Subcutaneous abdominal adipose tissue (tissue), 5 donors: Measurements from ENCODE around the gene CHAT.

Experiments used
- H3K27ac ChIP-seq: one replicate; pipeline ENCODE4 v1.7.0; 2013; ENCODE audit warnings: low read depth, mild to moderate bottlenecking, inconsistent platforms, low read length, moderate library complexity
- H3K27me3 ChIP-seq, 5 donors: one replicate each; pipeline ENCODE4 v1.7.0; 2013; ENCODE audit warnings: low read length in 5 of 5, inconsistent platforms in 1 of 5; ENCODE audit not compliant: control insufficient read depth in 5 of 5, insufficient read depth in 4 of 5
- H3K36me3 ChIP-seq, 5 donors: one replicate each; pipeline ENCODE4 v1.7.0; 2013; ENCODE audit warnings: low read length in 5 of 5; ENCODE audit not compliant: control insufficient read depth in 5 of 5, insufficient read depth in 5 of 5
- H3K4me1 ChIP-seq, 5 donors: one replicate each; pipeline ENCODE4 v1.7.0; 2013; ENCODE audit warnings: low read length in 5 of 5, mild to moderate bottlenecking in 3 of 5, moderate library complexity in 1 of 5; ENCODE audit not compliant: control insufficient read depth in 5 of 5, insufficient read depth in 5 of 5
- H3K4me3 ChIP-seq, 5 donors: one replicate each; pipeline ENCODE4 v1.7.0; 2013; ENCODE audit warnings: low read length in 5 of 5, low read depth in 1 of 5
- H3K9ac ChIP-seq, 5 donors: one replicate each; pipeline ENCODE4 v1.7.0; 2013; ENCODE audit warnings: low read length in 5 of 5, mild to moderate bottlenecking in 4 of 5, moderate library complexity in 3 of 5
- H3K9me3 ChIP-seq, 5 donors: one replicate each; pipeline ENCODE4 v1.7.0; 2013; ENCODE audit warnings: low read length in 5 of 5; ENCODE audit not compliant: control insufficient read depth in 5 of 5
- donor health status: healthy.
- donor health status: healthy.
- donor health status: healthy.
- donor health status: healthy.
- donor health status: healthy.

Gene CHAT

DNA sequence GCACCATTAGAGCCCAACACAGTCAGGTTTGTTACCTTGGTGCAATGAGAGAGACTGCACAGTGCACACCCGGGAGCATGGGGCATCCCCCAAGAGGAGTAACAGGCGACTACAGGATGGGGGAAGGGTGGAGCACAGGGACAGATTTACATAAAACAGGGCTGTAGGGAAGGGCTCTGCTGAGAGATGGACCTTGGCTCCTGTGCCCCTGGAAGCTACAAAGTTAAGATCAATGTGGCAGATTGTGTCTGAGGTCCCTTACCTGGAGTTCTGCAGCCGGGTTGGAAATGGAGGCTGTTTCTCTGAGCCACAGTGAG is 17.4 kb upstream of the CHAT start:
- peaks cover 0 to 18% (median 12%) of the 10 kb centered on the region in 5 donors for H3K27me3 ChIP-seq
- no peaks in the 10 kb centered on the region for H3K36me3 ChIP-seq
- no peak overlapping the region for H3K4me3 ChIP-seq
- H3K4me1 ChIP-seq = no peaks in the 10 kb centered on the region
- H3K9me3 ChIP-seq = no peaks in the 10 kb centered on the region
- no peak overlapping the region for H3K9ac ChIP-seq
- H3K27ac ChIP-seq = no peak overlapping the region

DNA sequence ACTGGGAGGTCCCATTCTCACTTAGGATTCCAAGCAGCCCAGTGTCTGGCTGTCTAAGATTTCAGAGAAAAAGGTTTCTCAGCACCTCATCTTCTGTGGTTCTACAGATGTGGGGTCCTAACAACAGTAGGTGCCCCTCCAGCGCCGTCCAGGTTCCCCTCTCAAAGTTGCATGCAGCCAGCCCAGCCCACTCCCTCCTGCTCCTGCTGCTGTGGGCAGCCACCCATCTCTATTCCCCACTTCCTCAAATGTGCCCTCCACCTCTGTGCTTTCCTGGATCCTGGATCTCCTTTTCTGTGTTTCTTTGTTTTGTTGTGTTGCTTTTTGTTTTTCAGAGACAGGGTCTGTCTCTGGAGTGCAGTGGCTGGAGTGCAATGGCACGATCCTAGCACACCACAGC is 17.0 kb upstream of the CHAT start:
- no peak overlapping the region for H3K4me3 ChIP-seq
- H3K4me1 ChIP-seq = no peaks in the 10 kb centered on the region
- no peaks in the 10 kb centered on the region for H3K36me3 ChIP-seq
- peaks cover 0 to 18% (median 12%) of the 10 kb centered on the region in 5 donors for H3K27me3 ChIP-seq
- no peak overlapping the region for H3K9ac ChIP-seq
- no peaks in the 10 kb centered on the region for H3K9me3 ChIP-seq
- no peak overlapping the region for H3K27ac ChIP-seq

DNA sequence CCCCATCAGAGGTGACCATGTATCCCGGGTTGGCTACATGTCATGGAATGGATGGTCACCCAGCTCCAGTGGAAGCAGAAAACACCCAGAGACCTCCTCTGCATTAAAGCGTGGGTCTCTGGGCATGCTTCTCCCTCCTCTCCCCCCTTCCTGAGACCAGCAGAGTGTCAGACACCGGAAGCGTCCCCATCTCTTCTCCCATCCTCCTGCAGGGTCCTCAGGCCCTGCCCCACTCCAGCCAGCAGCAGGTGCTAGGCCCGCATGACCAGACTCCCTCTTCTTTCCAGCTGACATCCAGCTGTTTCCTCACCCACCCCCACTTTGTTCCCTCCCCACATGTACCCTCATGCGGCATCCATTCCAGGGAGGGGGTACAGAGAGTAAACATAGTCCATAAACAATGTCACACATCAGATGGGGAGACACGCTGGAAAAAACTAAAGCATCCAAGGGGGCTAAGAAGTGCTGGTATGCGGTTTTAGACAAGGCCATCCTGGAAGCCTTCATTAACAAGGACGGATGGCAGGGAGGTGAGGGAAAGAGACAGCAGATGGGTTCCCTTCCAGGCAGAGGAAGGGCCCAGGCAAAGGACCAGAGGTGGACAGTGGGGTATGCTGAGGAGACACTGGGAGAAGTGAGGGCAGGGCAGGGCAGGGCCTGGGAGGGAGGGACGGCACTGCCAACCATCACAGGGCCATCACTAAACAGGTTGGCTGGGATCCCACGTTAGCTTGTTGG is 16.2 kb upstream of the CHAT start:
- H3K36me3 ChIP-seq = no peaks in the 10 kb centered on the region
- peaks cover 0 to 24% (median 18%) of the 10 kb centered on the region in 5 donors for H3K27me3 ChIP-seq
- no peak overlapping the region for H3K4me3 ChIP-seq
- H3K27ac ChIP-seq = no peak overlapping the region
- no peaks in the 10 kb centered on the region for H3K4me1 ChIP-seq
- H3K9ac ChIP-seq = no peak overlapping the region
- H3K9me3 ChIP-seq = no peaks in the 10 kb centered on the region

DNA sequence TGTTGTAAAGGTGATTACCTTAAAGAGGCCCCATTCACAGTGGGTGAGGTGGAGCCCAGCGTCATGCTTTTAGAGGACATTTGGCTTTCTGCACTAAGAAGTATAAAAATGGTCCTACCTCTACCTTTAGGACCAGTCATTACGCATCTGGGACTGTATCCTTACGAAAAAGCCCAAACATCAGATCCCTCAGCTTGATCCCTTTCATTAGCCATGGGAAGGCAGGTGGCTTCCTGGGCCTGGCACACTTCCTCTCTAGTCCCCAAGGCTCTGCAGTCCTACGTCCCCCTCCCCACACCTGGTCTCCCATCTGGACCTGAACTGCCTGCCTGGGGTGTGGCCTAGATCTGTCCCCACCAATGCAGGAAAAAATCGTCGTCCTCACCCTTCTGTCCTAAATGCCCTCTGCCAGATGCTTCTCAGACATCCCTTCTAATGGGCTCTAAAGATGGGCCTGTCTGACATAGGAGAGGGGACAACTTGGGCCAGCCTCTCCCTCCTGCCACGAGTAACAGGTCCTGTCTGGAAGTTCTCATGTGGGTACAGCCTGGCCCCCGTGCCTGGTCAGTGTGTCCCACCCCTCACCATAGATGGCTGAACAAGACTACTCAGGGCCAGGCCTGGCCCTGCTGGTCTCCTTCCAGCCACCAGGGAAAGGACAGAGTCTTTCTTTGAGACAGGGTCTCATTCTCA is 15.5 kb upstream of the CHAT start:
- H3K4me1 ChIP-seq = no peaks in the 10 kb centered on the region
- H3K27ac ChIP-seq = no peak overlapping the region
- H3K4me3 ChIP-seq = no peak overlapping the region
- H3K36me3 ChIP-seq = no peaks in the 10 kb centered on the region
- no peaks in the 10 kb centered on the region for H3K9me3 ChIP-seq
- no peak overlapping the region for H3K9ac ChIP-seq
- peaks cover 0 to 29% (median 18%) of the 10 kb centered on the region in 5 donors for H3K27me3 ChIP-seq

DNA sequence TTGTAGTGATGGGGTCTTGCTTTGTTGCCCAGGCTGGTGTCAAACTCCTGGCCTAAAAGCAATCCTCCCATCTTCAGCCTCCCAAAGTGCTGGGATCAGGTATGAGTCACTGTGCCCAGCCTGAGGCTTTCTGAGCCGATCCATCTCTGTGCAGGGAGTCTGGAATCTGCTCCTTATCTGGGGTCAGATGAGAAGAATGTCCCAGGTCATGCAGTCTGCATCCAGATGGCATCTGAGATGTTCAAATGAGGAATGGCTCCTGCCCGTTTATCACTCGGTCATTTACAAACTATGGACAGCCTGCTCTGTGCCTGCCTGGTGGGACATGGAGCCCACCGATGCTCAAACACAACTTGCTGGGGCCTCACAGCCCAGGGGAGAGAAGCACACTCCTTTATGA is 14.9 kb upstream of the CHAT start:
- no peak overlapping the region for H3K27ac ChIP-seq
- no peak overlapping the region for H3K4me3 ChIP-seq
- H3K27me3 ChIP-seq = peaks cover 0 to 28% (median 20%) of the 10 kb centered on the region in 5 donors
- H3K9ac ChIP-seq = no peak overlapping the region
- no peaks in the 10 kb centered on the region for H3K4me1 ChIP-seq
- no peaks in the 10 kb centered on the region for H3K36me3 ChIP-seq
- no peaks in the 10 kb centered on the region for H3K9me3 ChIP-seq

DNA sequence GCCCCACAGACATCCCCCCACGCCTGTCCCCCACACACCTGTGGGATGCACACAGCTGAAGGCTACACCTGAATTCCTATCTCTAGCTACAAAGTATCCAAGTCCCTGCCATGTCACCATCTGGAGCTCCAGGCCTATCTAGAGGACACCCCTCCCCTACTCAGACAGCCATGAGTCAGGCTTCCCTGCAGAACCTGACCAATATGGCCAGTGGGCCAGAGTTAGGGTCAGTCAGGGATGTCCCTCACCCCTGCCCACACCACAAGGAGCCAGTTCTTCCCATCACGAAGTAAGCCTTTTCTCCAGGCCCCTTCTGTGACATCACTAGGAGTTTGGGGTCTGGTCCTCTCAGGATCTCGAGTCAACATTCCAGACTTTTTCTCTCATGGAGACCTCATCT is 14.3 kb upstream of the CHAT start:
- Histone ChIP-seq H3K4me3 (no peak overlapping the region), H3K27me3 (peaks cover 0 to 28% (median 22%) of the 10 kb centered on the region in 5 donors), H3K27ac (no peak overlapping the region), H3K36me3 (no peaks in the 10 kb centered on the region), H3K4me1 (no peaks in the 10 kb centered on the region), H3K9me3 (no peaks in the 10 kb centered on the region), H3K9ac (no peak overlapping the region)

DNA sequence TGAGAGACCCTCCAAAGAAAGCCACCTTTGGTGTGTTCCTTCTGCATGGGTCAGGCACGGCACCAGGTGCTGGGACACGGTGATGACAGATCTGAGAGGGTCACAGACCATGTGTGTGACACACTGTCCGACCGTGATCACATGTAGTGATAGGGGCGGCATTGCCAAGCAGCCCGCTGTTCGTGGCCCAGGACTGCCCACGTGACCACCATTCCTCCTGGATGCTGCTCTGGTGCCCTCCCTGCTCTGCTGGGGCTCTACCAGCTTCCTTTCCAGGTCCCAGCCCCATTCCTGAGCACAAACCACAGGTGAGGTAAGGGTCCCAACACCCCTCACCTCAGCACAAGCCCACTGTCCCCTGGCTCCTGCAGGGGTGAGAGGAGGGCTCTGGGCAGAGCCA is 13.8 kb upstream of the CHAT start:
- peaks cover 0 to 28% (median 20%) of the 10 kb centered on the region in 5 donors for H3K27me3 ChIP-seq
- H3K4me1 ChIP-seq = no peaks in the 10 kb centered on the region
- H3K4me3 ChIP-seq = no peak overlapping the region
- no peak overlapping the region for H3K9ac ChIP-seq
- no peaks in the 10 kb centered on the region for H3K9me3 ChIP-seq
- H3K27ac ChIP-seq = no peak overlapping the region
- no peaks in the 10 kb centered on the region for H3K36me3 ChIP-seq

DNA sequence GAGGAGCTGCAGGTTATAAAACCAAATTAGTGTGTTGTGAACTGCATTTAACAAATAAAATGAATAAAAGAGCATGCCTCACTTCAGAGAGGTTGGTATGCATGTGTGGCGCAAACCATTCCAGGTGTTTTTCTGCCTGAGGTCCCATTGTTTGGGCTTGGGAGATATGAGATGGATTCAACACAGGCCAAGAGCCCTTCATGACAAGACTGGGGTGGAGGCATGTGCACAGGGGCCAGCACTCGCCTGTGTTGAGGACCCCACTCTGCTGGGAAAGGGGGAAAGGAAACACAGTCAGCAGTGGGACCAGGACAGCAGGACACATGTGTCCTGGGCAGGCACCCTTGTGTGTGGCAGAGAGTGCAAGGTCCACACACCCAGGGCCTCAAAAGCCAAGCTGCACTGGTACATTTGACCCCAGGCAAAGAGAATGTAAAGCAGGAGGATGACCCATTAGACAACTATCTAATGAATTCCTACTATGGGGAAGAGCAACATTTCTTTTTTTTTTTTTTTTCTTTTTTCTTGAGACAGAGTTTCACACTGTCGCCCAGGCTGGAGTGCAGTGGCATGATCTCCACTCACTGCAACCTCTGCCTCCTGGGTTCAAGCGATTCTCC is 12.9 kb upstream of the CHAT start:
- no peaks in the 10 kb centered on the region for H3K9me3 ChIP-seq
- no peaks in the 10 kb centered on the region for H3K4me1 ChIP-seq
- H3K27me3 ChIP-seq = peaks cover 0 to 24% (median 22%) of the 10 kb centered on the region in 5 donors

DNA sequence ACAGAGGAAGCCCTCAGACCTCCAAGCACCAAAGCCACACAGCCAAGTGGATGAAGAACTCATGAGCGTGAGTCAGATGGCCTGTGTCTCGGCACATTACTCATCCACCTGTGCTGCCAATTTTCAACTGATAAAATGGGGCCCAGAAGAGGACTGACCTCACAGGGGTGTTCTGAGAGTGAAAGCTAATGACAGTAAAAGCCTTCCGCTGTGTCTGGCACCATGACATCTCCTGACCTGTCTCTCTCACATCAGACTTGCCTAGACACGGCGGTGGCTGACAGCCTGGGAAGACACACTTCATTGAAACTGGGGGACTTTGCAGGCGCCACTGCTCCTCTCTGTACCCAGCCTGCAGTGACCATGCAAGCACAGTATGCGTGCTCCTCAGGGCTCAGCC is 12.0 kb upstream of the CHAT start:
- Histone ChIP-seq H3K4me3 (no peak overlapping the region), H3K9ac (no peak overlapping the region), H3K27ac (no peak overlapping the region), H3K4me1 (no peaks in the 10 kb centered on the region), H3K36me3 (no peaks in the 10 kb centered on the region), H3K9me3 (no peaks in the 10 kb centered on the region), H3K27me3 (peaks cover 0 to 24% (median 22%) of the 10 kb centered on the region in 5 donors)

More for the DNA sequence above, 12.9 kb upstream of the CHAT start:
- no peak overlapping the region for H3K9ac ChIP-seq
- H3K36me3 ChIP-seq = no peaks in the 10 kb centered on the region
- no peak overlapping the region for H3K4me3 ChIP-seq
- H3K27ac ChIP-seq = no peak overlapping the region

DNA sequence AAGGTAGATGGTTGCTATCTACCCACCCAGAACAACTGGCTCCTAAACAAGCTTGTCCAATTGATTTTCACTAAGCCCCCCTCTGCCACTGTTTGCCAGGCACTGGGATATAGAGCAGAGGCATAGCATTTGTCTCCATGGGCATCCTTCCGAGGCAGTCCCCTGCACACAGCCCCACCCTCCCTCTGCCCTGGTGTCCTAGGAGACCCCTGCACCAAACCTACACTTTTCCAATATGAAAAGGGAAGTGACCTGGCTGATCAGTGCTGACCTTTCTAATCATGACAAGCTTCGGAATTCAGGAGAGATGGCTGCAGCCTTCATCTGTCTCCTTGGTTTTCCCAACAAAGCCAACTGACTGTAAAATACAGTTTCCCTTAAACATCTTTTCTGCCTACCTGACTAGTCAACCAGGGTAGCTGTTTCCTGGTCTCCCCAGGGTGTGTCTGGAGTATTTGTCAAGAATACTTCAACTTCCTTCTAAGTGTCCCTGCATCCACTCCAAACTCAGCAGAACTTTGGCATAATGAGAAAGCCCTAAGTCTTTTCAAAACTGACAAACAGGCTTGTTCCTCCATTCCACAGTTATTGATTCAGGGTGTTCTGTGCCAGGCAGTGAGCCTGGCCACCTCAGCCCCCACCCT is 11.3 kb upstream of the CHAT start:
- peaks cover 0 to 5% (median 0%) of the 10 kb centered on the region in 5 donors for H3K4me1 ChIP-seq
- H3K27ac ChIP-seq = no peak overlapping the region
- H3K9me3 ChIP-seq = no peaks in the 10 kb centered on the region
- no peaks in the 10 kb centered on the region for H3K36me3 ChIP-seq
- peaks cover under 1 to 26% (median 25%) of the 10 kb centered on the region in 5 donors for H3K27me3 ChIP-seq
- no peak overlapping the region for H3K4me3 ChIP-seq
- H3K9ac ChIP-seq = no peak overlapping the region
